H1 (cell line): ENCODE results near the gene SRCIN1. TPM values are rescaled to one million over a fixed set of nuclear protein-coding genes. Genes with fewer than 3 reads are reported as not detected.
A peak's percentile ranks its signal among the peaks of the same experiment; 100 is the strongest.

ENCODE experiments used
- ASH2L ChIP-seq: fragments of 200-600, 300-600 bp; sonication (generic); IDR thresholded peaks from one replicate; pipeline ENCODE4 v1.7.1; 2017; ENCODE audit warnings: low read length
- BCL11A ChIP-seq, 2 experiments: IDR thresholded peaks; one replicate each; pipeline ENCODE4 v1.6.1; 2011; ENCODE audit warnings: low read depth in 2 of 2, low read length in 2 of 2, mild to moderate bottlenecking in 2 of 2
- BRCA1 ChIP-seq: IDR thresholded peaks from 2 replicates; pipeline ENCODE4 v1.6.1; 2012; ENCODE audit warnings: low read depth, low read length, improper control_type of control experiment
- CBX5 ChIP-seq: fragments of 300-800, 300-1000 bp; sonication (generic); IDR thresholded peaks from 2 replicates; pipeline ENCODE4 v1.7.1; 2016; ENCODE audit warnings: antibody characterized with exemption, low read length, low read depth
- CBX8 ChIP-seq: fragments of 300-800, 300-1000 bp; sonication (generic); IDR thresholded peaks from 2 replicates; pipeline ENCODE4 v1.7.1; 2016; ENCODE audit warnings: low read depth, low read length, borderline replicate concordance
- EGR1 ChIP-seq: IDR thresholded peaks from 2 replicates; pipeline ENCODE4 v1.6.1; 2011; ENCODE audit warnings: low read depth, low read length, borderline replicate concordance
- EZH2 ChIP-seq: fragments of 200-600 bp; sonication (generic); IDR thresholded peaks from 2 replicates; pipeline ENCODE4 v1.7.1; 2012; ENCODE audit warnings: low read depth, mild to moderate bottlenecking, moderate library complexity, low read length, inconsistent platforms; ENCODE audit not compliant: severe bottlenecking
- GTF2F1 ChIP-seq: IDR thresholded peaks from 2 replicates; pipeline ENCODE4 v1.6.1; 2012; ENCODE audit warnings: low read depth, low read length, improper control_type of control experiment, borderline replicate concordance
- JUN ChIP-seq: IDR thresholded peaks from 2 replicates; pipeline ENCODE4 v1.6.1; 2011; ENCODE audit warnings: low read depth, mild to moderate bottlenecking, improper control_type of control experiment, low read length
- KDM1A ChIP-seq: fragments of 200-600, 300-600 bp; sonication (generic); IDR thresholded peaks from 2 replicates; pipeline ENCODE4 v1.7.1; 2016; ENCODE audit warnings: mild to moderate bottlenecking, low read length, borderline replicate concordance
- KDM4A ChIP-seq: IDR thresholded peaks from one replicate; pipeline ENCODE4 v1.7.1; 2012; ENCODE audit warnings: low read depth, mild to moderate bottlenecking, moderate library complexity, low read length, inconsistent platforms; ENCODE audit not compliant: severe bottlenecking
- MAFK ChIP-seq: IDR thresholded peaks from 2 replicates; pipeline ENCODE4 v1.6.1; 2012; ENCODE audit warnings: low read depth, mild to moderate bottlenecking, improper control_type of control experiment, low read length
- RBBP5 ChIP-seq: IDR thresholded peaks from 2 replicates; pipeline ENCODE4 v1.7.1; 2012; ENCODE audit warnings: low read depth, mild to moderate bottlenecking, inconsistent platforms, low read length, moderate library complexity, borderline replicate concordance
- SAP30 ChIP-seq: fragments of 300-600 bp; sonication (generic); IDR thresholded peaks from 2 replicates; pipeline ENCODE4 v1.7.1; 2012; ENCODE audit warnings: low read length, moderate library complexity, mild to moderate bottlenecking, inconsistent platforms; ENCODE audit not compliant: insufficient read depth, insufficient replicate concordance
- SIN3A ChIP-seq, 2 experiments: IDR thresholded peaks in 1 of 2; conservative IDR thresholded peaks in 1 of 2; 2 replicates each; pipeline ENCODE4 v1.6.1; 2011 to 2012; ENCODE audit warnings: low read length in 2 of 2, improper control_type of control experiment in 1 of 2, low read depth in 1 of 2, mild to moderate bottlenecking in 1 of 2
- SRF ChIP-seq: IDR thresholded peaks from 2 replicates; pipeline ENCODE4 v1.6.1; 2011; ENCODE audit warnings: mild to moderate bottlenecking, low read depth, low read length, moderate library complexity
- TAF7 ChIP-seq: optimal IDR thresholded peaks from 2 replicates; pipeline ENCODE3; 2011; ENCODE audit warnings: low read depth, mild to moderate bottlenecking, inconsistent platforms, low read length, moderate library complexity, borderline replicate concordance
- TEAD4 ChIP-seq: IDR thresholded peaks from 2 replicates; pipeline ENCODE4 v1.6.1; 2012; ENCODE audit warnings: low read depth, low read length, inconsistent platforms, mixed read lengths
- YY1 ChIP-seq: IDR thresholded peaks from 2 replicates; pipeline ENCODE4 v1.6.1; 2011; ENCODE audit warnings: low read depth, mild to moderate bottlenecking, low read length
- ZNF274 ChIP-seq: IDR thresholded peaks from 2 replicates; pipeline ENCODE4 v1.7.0; 2012; ENCODE audit warnings: low read length, borderline replicate concordance; ENCODE audit errors: extremely low read depth
- polyA plus RNA-seq, 7 experiments: library from polyadenylated mRNA; depleted of rRNA in 3 of 7; stranded (reverse) in 5 of 7; unstranded in 2 of 7; fragments of >200 nt in 5 of 7; fragments of 200-250 nt in 2 of 7; gene quantifications; 1 replicate in 5 of 7; 2 replicates in 1 of 7; 4 replicates in 1 of 7; pipeline versions ENCODE4 v1.2.1 to v1.2.3, GENCODE V29; 2011 to 2013; ENCODE audit warnings: missing spikeins in 2 of 7, mixed read lengths in 2 of 7
- total RNA-seq: library from RNA; stranded (reverse); fragmentation: NEBNext Ultra II Directional; extraction: Animal tissue kit (Norgen Biotek cat#: 25700); gene quantifications from 2 replicates; pipeline ENCODE4 v1.2.1, GENCODE V29; 2021
- TF ChIP-seq, protein P1 (sequence below): IDR thresholded peaks from 2 replicates; pipeline ENCODE4 v1.6.1; 2011; ENCODE audit warnings: low read length, improper control_type of control experiment
- TF ChIP-seq, protein P2 (sequence below): IDR thresholded peaks from 2 replicates; pipeline ENCODE4 v1.6.1; 2012; ENCODE audit warnings: low read length, inconsistent platforms

SRCIN1 gene
- total and polyA plus RNA-seq, 2 of the 8 experiments (the other 6 are each of a cell fraction or from before 2014, with no cell fraction given) = 2.8 to 3.8 TPM

DNA sequence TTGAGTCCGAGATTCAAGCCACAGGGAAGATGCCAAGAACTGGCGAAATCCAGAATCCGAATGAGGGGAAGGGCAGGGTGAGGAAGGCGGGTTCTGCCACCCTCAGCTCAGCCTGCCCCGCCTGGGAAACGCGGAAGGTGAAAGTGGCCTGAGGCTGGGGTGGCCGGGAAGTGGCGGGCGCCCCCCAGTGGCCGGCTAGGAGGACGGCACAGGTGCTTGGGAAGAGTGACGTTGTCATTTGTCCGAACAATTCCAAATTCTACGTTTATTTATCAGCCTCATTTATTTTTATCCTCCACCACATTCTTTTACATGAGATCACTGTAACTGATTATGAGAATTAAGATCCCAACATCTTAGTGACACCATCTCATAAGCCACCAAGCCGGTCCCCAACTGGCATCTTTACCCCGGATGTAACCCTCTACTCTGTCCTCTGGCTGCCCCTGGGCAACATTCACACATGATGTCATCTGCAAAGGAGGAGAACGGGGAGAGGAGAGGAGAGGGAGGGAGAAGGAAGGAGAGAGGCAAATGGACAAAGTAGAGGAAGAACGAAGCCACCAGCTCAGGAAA lies 21.3 kb downstream of the SRCIN1 start (continued):
- TF ChIP-seq SIN3A (conservative IDR thresholded peaks at IDR 0.05 in 1 of 2, IDR thresholded peaks at IDR 0.05 in 1 of 2; ENCODE audit: low read depth in 1 of 2, low read length in 2 of 2) (0 out of 4 replicates have a peak, but pooled peaks of 1 of the 2 experiments have one; percentile 30), KDM4A (no peak), ZNF274 (no peak), EGR1 (no peak), JUN (no peak), CBX8 (no peak), YY1 (no peak), CBX5 (no peak), ASH2L (no peak), TAF7 (no peak), EZH2 (no peak), BRCA1 (no peak), MAFK (no peak), RBBP5 (no peak), BCL11A (IDR thresholded peaks at IDR 0.05; ENCODE audit: low read depth in 2 of 2, low read length in 2 of 2) (no peak), GTF2F1 (no peak), TEAD4 (no peak), KDM1A (no peak), SAP30 (no peak), SRF (no peak)
- TF ChIP-seq, protein P1, sequence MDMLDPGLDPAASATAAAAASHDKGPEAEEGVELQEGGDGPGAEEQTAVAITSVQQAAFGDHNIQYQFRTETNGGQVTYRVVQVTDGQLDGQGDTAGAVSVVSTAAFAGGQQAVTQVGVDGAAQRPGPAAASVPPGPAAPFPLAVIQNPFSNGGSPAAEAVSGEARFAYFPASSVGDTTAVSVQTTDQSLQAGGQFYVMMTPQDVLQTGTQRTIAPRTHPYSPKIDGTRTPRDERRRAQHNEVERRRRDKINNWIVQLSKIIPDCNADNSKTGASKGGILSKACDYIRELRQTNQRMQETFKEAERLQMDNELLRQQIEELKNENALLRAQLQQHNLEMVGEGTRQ = no peak
- TF ChIP-seq, protein P2, sequence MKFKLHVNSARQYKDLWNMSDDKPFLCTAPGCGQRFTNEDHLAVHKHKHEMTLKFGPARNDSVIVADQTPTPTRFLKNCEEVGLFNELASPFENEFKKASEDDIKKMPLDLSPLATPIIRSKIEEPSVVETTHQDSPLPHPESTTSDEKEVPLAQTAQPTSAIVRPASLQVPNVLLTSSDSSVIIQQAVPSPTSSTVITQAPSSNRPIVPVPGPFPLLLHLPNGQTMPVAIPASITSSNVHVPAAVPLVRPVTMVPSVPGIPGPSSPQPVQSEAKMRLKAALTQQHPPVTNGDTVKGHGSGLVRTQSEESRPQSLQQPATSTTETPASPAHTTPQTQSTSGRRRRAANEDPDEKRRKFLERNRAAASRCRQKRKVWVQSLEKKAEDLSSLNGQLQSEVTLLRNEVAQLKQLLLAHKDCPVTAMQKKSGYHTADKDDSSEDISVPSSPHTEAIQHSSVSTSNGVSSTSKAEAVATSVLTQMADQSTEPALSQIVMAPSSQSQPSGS = peak; percentile 70; the same call in 1 of the 2 replicates
